Measurements from ENCODE around the gene ARHGAP24.

GRCh38 chr4:85745939-85746338 is 271.0 kb downstream of the ARHGAP24 start:
- no peak for TF ChIP-seq EZH2phosphoT487 (IDR thresholded peaks at IDR 0.05; ENCODE audit: unreplicated experiment)
- TF ChIP-seq CTCF (conservative IDR thresholded peaks at IDR 0.05; ENCODE audit: low read depth in 2 of 2): no peak
- TF ChIP-seq REST (IDR thresholded peaks at IDR 0.05; ENCODE audit: unreplicated experiment): no peak
- no peak for TF ChIP-seq EZH2 (IDR thresholded peaks at IDR 0.05; ENCODE audit: low read depth, unreplicated experiment)
- TF ChIP-seq POLR2AphosphoS5 (IDR thresholded peaks at IDR 0.05; ENCODE audit: low read depth): no peak
- no peak for TF ChIP-seq JUNB (IDR thresholded peaks at IDR 0.05; ENCODE audit: unreplicated experiment)
- TF ChIP-seq ETS1 (IDR thresholded peaks at IDR 0.05): no peak
- no peak for TF ChIP-seq ZNF331 (CRISPR knock-in tag; IDR thresholded peaks at IDR 0.05; ENCODE audit: low read depth)
- no peak for TF ChIP-seq CREB1 (CRISPR knock-in tag; IDR thresholded peaks at IDR 0.05; ENCODE audit: low read depth)
- no peak for TF ChIP-seq NANOG (IDR thresholded peaks at IDR 0.05; ENCODE audit: borderline replicate concordance)
- TF ChIP-seq ZNF114 (CRISPR knock-in tag; IDR thresholded peaks at IDR 0.05): no peak
- no peak for TF ChIP-seq STAT1 (IDR thresholded peaks at IDR 0.05; ENCODE audit: unreplicated experiment)
